A549 (cell line): ENCODE measurements around the gene MLST8.

Experiments
- NR3C1 ChIP-seq: fragments of >200 bp; sonication (Bioruptor Twin); formaldehyde crosslinking; IDR thresholded peaks from 3 replicates; pipeline ENCODE4 v1.6.1; 2017
- POLR2A ChIP-seq: IDR thresholded peaks from 2 replicates; pipeline ENCODE4 v1.6.1; 2012; ENCODE audit warnings: mild to moderate bottlenecking, low read length
- RAD21 ChIP-seq, 2 experiments: fragments of >200 bp in 1 of 2; sonication (Bioruptor Twin) in 1 of 2; formaldehyde crosslinking in 1 of 2; IDR thresholded peaks in 1 of 2; conservative IDR thresholded peaks in 1 of 2; 2 replicates in 1 of 2; 3 replicates in 1 of 2; pipeline ENCODE4 v1.6.1; 2012 to 2018; ENCODE audit warnings: inconsistent platforms in 1 of 2
- RARB ChIP-seq: fragments of 250-450 bp; sonication (Bioruptor Pico); IDR thresholded peaks from 2 replicates; pipeline ENCODE4 v1.8.0; 2021; ENCODE audit warnings: mild to moderate bottlenecking, moderate library complexity
- RFX5 ChIP-seq: fragments of 450-650 bp; IDR thresholded peaks from 2 replicates; pipeline ENCODE4 v1.7.1; 2014; ENCODE audit warnings: antibody characterized with exemption, mild to moderate bottlenecking, moderate library complexity
- SMC3 ChIP-seq: fragments of >200 bp; sonication (Bioruptor Twin); formaldehyde crosslinking; IDR thresholded peaks from 3 replicates; pipeline ENCODE4 v1.6.1; 2018; ENCODE audit warnings: inconsistent platforms
- TF ChIP-seq, protein P1 (sequence below): fragments of >200 bp; sonication (Bioruptor Twin); formaldehyde crosslinking; IDR thresholded peaks from 3 replicates; pipeline ENCODE4 v1.5.1; 2016
- TF ChIP-seq, protein P2 (sequence below): IDR thresholded peaks from 2 replicates; pipeline ENCODE4 v1.6.1; 2012; ENCODE audit warnings: low read depth, borderline replicate concordance
- TF ChIP-seq, protein P3 (sequence below): IDR thresholded peaks from 2 replicates; pipeline ENCODE4 v1.6.1; 2012
- TF ChIP-seq, protein P4 (sequence below): fragments of 150-350 bp; IDR thresholded peaks from 2 replicates; pipeline ENCODE4 v1.6.1; 2014; ENCODE audit warnings: low read depth, mild to moderate bottlenecking, low read length

DNA sequence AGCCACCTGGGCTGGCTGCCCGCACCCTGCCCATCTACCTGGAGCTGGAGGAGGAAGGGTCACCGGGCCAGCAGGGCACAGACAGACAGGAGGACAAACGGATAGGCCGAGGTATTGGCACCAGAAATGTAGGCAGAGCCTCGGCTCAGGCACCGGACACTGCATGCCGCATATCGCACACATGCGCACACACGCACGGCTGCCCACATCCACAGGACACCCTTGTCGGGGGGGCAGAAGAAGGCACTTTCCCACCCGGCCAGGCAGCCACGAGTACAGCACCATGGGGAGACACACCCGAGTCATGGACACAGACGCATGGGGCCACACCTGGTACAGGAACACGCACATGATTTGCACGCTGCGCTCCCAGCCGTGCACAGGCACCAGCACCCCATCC is 23.3 kb upstream of the MLST8 start:
- TF ChIP-seq, protein P1, sequence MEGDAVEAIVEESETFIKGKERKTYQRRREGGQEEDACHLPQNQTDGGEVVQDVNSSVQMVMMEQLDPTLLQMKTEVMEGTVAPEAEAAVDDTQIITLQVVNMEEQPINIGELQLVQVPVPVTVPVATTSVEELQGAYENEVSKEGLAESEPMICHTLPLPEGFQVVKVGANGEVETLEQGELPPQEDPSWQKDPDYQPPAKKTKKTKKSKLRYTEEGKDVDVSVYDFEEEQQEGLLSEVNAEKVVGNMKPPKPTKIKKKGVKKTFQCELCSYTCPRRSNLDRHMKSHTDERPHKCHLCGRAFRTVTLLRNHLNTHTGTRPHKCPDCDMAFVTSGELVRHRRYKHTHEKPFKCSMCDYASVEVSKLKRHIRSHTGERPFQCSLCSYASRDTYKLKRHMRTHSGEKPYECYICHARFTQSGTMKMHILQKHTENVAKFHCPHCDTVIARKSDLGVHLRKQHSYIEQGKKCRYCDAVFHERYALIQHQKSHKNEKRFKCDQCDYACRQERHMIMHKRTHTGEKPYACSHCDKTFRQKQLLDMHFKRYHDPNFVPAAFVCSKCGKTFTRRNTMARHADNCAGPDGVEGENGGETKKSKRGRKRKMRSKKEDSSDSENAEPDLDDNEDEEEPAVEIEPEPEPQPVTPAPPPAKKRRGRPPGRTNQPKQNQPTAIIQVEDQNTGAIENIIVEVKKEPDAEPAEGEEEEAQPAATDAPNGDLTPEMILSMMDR: no peak
- TF ChIP-seq RFX5 (no peak), NR3C1 (no peak), SMC3 (no peak), POLR2A (no peak), RAD21 (conservative IDR thresholded peaks at IDR 0.05 in 1 of 2, IDR thresholded peaks at IDR 0.05 in 1 of 2) (no peak), RARB (CRISPR knock-in tag) (no peak)
- TF ChIP-seq, protein P2, sequence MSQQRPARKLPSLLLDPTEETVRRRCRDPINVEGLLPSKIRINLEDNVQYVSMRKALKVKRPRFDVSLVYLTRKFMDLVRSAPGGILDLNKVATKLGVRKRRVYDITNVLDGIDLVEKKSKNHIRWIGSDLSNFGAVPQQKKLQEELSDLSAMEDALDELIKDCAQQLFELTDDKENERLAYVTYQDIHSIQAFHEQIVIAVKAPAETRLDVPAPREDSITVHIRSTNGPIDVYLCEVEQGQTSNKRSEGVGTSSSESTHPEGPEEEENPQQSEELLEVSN: no peak
- TF ChIP-seq, protein P3, sequence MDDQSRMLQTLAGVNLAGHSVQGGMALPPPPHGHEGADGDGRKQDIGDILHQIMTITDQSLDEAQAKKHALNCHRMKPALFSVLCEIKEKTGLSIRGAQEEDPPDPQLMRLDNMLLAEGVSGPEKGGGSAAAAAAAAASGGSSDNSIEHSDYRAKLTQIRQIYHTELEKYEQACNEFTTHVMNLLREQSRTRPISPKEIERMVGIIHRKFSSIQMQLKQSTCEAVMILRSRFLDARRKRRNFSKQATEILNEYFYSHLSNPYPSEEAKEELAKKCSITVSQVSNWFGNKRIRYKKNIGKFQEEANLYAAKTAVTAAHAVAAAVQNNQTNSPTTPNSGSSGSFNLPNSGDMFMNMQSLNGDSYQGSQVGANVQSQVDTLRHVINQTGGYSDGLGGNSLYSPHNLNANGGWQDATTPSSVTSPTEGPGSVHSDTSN: no peak
- TF ChIP-seq, protein P4, sequence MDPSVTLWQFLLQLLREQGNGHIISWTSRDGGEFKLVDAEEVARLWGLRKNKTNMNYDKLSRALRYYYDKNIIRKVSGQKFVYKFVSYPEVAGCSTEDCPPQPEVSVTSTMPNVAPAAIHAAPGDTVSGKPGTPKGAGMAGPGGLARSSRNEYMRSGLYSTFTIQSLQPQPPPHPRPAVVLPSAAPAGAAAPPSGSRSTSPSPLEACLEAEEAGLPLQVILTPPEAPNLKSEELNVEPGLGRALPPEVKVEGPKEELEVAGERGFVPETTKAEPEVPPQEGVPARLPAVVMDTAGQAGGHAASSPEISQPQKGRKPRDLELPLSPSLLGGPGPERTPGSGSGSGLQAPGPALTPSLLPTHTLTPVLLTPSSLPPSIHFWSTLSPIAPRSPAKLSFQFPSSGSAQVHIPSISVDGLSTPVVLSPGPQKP: no peak
